GM21825 (cell line): ENCODE data around the gene ACSF2.
A peak's percentile ranks its signal among the peaks of the same experiment; 100 is the strongest.
"Not testable (repeated sequence)": the region's sequence is repeated elsewhere in the genome, so short reads cannot be mapped to it uniquely, and the experiment has no call there.

Experiments used
- ATAC-seq: cut with Tn5 transposase; IDR thresholded peaks from one replicate; pipeline ENCODE4 v1.9.1; 2021; ENCODE audit warnings: mild to moderate bottlenecking, moderate library complexity; ENCODE audit not compliant: unreplicated experiment

Gene ACSF2

DNA sequence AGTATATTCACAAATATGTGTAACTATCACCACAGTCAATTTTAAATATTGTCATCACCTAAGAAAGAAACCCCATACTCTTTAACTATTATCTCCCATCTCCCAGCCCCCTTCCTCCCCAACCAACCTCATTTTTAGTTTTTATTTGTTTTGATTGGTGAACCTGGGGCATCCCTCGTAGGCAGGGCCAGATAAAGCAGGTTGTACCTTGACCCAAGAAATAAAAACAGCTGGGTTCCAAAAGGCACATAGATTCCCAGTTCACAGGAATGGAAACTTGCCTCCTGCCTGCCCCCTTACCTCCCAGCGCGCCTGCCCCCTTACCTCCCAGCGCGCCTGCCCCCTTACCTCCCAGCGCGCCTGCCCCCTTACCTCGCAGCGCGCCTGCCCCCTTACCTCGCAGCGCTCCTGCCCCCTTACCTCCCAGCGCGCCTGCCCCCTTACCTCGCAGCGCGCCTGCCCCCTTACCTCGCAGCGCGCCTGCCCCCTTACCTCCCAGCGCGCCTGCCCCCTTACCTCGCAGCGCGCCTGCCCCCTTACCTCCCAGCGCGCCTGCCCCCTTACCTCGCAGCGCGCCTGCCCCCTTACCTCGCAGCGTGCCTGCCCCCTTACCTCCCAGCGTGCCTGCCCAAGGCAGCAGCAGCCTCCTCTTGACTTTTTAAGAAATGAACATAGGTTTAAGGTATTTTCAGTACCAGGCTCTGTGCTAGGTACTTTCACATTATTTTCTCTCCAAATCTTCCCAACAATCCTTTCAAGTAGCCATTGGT lies 49.9 kb downstream of the ACSF2 start:
- not testable (repeated sequence) for ATAC-seq

DNA sequence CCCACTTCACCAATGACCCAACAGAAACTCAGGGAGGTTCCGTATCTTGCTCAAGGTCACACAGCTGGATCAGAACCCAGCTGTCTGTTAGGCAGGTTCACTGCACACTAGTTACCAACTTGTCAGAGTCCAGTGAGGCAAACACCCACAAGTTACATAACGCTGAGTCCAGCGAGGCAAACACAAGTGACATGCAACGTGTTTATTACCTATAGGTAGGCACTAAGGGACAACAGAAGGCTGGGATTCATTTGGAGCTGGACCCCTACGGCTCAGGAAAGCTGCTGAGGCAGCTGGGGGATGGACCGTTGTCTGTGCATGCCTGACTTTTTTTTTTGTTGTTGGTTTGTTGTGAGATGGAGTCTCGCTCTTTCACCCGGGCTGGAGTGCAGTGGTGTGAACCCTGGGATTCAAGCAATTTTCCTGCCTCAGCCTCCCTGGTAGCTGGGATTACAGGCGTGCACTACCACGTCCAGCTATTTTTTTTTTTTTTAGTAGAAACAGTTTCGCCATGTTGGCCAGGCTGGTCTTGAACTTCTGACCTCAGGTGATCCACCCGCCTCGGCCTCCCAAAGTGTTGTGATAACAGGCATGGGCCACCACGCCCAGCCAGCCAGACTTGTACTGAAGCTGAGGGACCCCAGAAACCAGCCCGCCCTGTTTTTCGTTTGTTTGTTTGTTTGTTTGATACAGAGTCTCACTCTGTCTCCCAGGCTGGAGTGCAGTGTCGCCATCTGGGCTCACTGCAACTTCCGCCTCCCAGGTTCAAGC lies 50.7 kb downstream of the ACSF2 start:
- no peak for ATAC-seq

DNA sequence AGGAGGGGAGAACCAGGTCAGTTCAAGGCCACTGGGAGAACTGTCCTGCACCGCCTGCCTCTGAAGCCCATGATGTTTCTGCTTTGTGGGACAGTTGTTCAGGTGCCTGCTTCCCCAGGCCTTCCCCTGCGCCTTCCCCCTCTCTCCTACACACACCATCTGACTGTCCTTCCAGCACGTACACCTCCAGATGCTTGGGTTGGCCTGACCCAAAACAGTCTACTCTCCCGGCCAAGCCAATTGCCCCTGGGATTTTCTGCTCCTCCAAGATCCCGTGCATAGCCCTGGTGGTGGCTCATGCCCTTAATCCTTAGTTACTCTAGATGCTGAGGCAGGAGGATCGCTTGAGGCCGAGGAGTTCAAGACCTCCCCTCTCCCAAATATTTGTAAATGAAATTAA lies 52.0 kb downstream of the ACSF2 start:
- ATAC-seq = no peak

DNA sequence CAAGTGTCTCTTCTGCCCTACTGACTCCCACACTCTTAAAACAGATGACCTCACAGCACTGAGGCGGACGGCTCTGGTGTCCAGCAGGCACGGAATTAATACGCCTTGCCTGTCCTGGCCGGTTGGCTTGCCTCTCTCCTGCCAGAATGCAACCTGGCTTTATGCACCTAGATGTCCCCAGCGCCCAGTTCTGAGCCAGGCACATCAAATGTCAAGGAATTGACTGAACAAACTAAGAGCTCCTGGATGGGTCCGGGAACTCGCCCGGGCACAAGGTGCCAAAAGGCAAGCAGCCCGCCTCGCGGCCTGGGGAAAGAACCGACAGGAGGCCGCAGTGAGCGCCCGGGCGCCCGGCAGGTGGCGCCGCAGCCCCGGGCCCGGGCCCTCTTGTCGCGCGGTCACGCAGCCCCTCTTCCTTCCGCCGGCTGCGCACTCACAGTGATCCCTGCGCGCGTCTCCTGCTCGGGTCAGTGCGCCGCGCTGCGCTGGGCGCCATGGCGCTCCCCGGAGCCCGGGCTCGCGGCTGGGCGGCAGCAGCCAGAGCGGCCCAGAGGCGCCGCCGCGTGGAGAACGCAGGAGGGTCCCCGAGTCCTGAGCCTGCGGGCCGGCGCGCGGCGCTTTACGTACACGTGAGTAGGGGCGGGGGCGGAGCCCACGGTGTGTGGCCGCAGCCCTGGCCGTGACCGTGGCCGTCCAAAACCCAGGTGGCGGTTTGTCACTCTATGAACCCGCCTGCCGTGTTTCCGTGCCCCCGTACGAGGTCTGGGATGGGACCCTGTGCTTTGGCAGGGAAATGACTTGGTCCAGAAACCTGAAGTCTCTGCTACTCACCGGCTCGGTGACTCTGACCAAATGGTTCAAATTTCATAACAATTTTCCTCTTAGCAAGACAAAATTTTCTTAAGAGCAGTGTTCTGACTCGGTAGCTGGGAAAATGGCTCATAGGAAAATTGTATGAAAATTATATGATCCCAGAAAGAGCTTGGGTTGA lies 52.7 kb downstream of the ACSF2 start, which contains the start of gene RSAD1:
Gene RSAD1, plus strand, starts transcription at position 470 of the 991 bp plus-strand sequence. Its CDS starts 25 bp downstream, at position 495.
- ATAC-seq = peak; percentile 82

DNA sequence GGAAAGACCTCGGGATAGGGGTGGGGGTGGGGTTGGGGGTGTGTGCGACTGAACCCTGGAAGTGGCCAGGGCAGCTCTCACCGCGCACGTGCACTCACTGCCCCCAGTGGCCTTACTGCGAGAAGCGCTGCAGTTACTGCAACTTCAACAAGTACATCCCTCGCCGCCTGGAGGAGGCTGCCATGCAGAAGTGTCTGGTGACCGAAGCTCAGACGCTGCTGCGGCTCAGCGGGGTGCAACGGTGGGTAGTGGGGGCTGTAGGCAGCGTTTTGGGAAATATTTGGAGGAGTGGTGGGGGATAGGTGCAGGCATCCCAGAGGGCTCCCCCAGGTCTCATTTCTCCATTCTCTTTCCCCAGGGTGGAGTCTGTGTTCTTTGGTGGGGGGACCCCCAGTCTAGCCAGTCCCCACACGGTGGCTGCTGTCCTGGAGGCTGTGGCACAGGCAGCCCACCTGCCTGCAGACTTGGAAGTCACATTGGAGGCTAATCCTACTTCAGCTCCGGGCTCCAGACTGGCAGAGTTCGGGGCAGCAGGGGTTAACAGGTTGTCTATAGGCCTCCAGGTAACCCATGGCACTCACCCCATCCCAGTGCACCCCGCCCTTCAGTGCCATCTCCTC lies 53.6 kb downstream of the ACSF2 start:
- no peak for ATAC-seq

DNA sequence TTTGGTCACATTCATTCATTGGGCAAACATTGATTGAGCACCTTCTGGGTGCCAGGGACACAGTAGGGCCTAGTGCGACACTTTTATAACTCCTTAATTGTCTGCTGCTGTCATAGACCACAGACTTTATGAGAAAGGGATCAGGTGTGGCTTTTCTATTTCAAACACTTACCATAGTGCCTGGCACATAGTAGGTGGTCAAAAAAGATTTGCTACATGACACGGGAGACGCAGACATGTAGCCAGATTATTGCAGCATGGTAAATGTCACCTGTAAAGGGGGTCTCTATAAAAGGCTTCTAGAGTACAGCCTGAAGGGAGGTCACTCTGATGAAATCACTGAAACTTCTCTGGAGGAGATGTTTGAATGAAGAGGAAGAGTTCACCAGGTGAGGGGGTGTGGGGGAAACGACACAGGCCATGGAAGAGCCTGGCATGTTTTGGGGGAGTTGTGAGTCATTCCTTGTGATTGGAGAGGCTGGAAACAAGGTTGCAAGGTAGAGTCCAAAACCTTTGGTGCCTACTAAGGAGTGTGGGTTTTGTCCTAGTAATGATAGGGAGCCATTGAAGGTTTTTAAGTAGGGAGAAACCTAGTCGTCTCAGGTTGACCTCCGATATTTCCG lies 54.2 kb downstream of the ACSF2 start:
- ATAC-seq = no peak

DNA sequence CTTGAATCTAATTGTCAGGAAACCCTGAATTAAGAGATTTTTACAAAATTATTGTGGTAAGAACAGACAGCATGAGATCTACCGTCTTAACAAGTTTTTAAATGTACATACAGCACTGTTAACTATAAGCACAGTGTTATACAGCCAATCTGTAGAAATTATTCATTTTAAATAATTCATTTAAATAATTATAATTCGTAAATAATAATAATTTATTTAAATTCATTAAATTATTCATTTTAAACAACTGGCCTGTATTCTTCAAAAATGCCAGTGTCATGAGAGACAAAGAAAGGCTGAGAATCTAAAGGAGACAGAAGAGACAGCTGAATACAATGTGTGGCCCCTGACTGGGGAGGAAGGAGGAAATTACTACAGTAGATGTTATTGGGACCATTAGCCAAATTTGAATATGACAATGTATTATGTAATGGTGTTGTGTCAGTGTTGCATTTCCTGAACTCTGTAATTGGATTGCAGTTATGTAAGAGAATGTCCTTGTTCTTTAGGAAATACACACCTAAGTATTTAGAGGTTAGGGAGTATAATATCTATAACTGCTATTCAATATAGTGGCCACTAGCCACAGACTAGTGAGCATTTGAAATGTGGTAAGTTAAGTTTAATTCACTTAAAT lies 55.0 kb downstream of the ACSF2 start:
- no peak for ATAC-seq

DNA sequence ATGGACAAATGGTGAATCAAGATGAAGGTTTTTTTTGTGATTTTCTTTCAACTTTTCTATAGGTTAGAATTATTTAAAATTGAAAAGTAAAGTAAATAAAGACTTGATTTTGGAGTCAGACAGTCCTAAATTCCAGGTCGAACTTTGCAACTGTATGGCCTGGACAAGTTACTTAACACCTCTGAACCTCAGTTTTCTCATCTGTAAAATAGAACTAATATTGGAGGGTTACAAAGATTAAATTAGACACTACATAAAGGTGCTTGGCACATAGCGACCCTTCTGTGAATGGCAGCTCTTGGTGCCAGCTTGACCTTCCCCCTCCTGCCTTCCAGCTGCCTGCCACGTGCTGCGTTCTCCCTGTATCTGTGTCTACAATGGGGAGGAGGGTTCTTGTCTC lies 55.6 kb downstream of the ACSF2 start:
- no peak for ATAC-seq

DNA sequence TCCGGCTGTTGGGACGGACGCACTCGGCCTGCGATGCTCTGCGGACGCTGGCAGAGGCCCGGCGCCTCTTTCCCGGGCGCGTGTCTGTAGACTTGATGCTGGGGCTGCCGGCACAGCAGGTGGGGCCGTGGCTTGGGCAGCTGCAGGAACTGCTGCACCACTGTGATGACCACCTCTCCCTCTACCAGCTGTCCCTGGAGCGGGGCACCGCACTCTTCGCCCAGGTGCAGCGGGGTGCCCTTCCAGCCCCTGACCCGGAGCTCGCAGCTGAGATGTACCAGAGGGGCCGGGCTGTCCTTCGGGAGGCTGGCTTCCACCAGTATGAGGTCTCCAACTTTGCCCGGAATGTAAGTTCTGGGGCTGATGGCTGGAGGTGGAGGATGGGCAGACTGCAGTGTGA lies 56.1 kb downstream of the ACSF2 start:
- ATAC-seq = no peak

DNA sequence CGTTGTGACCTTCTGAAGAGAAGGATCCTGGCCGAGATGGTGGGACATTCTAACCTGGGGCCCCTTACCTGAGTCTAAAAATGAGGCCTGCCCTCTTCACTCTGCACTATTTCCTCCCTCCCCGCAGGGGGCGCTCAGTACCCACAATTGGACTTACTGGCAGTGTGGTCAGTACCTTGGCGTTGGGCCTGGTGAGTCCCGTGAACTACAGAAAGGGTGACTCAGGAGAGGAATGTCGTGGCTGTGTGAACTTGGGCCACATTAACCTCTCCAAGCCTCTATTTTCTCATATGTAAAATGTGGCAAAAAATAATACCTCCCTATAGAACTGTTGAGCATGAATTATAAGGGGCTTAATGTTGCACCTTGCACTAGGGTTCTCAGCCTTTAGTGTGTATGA lies 56.5 kb downstream of the ACSF2 start:
- ATAC-seq = no peak

DNA sequence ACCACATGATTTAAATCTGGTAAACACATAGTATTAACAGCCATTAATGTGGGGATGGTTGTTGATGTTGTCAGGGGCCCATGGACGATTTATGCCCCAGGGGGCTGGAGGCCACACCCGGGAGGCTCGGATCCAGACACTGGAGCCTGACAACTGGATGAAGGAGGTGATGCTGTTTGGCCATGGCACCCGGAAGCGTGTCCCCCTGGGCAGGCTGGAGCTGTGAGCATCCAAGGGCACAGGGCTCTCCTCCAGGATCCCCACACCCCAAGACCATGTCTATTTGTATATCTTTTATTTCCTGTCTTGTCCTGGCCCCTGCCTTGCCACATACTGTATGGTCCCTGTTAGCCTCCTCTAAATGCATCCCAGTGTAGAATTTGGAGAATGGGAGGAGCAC lies 57.2 kb downstream of the ACSF2 start:
- no peak for ATAC-seq

DNA sequence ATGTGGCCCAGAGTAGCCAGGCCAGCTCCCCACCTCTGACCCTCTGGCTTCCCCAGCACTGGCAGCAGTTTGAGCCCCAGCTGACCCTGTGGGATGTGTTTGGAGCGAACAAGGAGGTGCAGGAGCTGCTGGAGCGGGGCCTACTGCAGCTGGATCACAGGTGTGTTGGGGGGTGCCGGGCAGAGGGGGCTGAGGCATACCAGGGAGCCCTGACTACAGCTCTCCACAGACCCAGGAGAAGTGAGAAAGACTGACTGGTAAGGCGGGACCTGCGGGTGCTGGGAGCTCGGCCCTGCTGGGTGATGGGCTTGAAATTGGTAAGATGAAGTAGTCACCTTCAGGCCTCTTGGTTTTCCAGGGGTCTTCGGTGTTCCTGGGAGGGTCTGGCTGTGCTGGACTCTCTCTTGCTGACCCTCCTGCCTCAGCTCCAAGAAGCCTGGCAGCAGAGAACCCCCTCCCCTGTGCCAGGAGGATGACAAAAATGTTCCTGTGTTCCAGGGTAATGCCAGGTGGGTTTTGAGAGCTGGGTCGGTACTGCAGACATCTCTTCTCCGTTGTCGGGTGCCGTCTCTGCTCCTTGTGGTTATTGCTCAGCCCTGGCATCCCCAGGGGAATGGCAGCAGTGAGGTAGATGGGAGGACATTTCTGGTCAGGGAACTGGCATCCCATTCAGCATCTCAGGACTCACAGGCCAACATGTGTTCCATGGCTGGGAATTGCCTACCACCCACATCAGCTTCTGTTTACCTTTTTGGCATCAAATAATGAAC lies 58.6 kb downstream of the ACSF2 start:
- no peak for ATAC-seq

DNA sequence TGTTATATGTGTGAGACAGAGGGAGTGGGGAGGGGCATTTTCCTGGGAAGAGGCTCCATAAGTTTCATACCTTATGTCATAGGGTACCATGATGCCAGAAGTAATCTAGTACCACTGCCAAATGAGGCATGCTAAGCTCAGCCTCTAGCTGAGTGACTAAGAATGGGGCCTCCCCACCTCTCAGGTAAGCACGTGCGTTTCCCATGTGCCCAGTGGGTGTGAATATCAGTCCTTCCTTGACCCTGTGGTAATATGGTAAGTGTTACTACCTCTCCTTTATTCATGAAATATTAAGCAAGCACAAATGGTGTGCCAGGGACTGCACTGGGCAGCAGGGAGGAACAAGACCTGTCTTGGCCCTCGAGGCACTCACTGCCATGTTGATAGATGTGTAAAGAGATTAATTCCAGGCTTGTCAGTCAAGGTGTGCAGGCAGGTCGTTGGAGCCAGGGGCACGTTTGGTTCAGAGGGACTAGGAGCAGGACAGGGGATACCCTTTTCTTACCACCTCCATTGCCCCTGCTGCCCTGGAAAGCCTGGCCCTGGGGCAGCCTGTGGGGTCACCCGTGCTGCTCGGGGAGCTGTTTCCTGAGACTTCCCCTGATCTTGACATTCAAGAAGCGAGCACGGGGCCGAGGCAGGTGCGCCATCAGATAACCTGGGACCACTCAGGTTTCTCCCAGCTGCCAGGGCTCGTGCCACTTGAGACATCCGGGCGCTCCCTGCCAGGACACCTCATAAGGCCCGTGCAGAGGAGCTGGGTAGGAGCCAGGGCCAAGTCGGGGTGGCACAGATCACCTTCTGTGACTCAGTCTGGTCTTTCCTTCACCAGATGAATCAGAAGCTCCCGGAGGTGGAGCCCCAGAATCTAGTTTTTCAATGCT lies 61.4 kb downstream of the ACSF2 start:
- no peak for ATAC-seq

DNA sequence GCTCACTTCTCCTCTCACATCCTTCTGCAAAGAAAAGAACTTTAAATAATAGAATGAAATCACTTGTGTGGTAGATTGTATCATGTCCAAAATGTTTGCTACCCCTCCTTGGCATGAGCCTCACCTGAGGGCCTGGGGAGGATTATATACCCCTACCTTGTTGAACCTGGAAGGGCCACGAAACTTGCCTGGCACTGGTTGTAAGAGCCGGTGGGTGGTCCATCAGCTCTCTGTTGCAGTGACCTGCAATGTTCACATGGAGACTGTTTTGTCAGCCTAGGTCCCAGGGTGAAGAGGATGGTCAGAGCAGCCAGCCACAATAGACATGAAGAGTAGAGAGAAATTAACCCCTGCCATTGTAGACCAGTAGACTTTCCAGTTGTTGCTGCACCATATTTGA lies 62.9 kb downstream of the ACSF2 start:
- no peak for ATAC-seq

DNA sequence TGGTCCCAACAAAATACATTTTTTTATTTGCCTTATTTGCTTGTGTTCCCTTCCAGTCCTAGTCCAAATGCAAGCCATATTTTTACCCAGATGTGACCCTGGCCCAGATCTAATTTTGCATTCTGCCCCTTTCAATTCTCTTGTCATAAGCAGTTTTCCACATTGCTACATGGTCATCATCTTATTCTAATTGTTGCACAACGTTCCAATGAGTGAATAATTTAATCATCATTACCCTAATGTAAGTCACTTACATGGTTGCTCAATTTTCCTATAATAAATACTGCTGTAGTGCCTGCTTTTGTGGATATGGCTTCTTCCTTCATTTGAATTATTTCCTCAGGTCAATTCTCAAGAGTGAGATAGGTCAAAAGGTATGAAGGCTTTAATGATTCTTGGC lies 65.5 kb downstream of the ACSF2 start:
- no peak for ATAC-seq

DNA sequence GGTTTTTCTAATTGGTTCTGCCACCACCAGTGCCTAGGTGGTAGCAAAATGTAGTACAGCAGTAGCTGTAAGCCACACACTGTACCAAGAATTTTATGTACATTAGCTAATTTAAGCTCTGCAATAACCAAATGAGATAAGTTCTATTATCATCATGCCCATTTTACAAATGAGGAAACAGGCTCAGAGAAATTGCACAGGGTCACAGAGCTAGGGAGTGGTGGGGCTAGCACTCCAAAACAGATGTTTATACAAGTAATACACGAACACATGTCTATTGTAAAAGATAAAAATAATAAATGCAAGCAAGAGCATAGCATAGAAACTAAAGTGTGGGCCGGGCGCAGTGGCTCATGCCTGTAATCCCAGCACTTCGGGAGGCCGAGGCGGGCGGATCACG lies 66.2 kb downstream of the ACSF2 start:
- ATAC-seq = no peak

DNA sequence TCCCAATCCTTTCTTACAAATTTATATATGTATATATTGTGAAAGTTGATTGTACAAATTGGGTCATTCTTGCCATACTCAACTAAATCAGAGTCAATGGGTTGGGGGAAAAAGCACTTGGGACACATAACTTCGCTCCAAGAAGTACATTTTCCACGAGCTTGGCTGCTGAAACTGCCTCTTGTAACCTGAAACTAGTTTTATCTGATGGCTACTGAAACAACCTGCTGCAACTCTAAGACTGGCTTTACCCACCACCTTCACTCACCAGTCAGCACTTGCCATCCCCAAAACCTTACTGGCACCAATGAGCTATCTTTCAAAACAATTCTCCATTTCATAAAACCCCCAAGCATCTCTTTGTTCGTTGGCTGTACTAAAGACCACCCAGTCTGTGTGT lies 67.7 kb downstream of the ACSF2 start:
- ATAC-seq = no peak

DNA sequence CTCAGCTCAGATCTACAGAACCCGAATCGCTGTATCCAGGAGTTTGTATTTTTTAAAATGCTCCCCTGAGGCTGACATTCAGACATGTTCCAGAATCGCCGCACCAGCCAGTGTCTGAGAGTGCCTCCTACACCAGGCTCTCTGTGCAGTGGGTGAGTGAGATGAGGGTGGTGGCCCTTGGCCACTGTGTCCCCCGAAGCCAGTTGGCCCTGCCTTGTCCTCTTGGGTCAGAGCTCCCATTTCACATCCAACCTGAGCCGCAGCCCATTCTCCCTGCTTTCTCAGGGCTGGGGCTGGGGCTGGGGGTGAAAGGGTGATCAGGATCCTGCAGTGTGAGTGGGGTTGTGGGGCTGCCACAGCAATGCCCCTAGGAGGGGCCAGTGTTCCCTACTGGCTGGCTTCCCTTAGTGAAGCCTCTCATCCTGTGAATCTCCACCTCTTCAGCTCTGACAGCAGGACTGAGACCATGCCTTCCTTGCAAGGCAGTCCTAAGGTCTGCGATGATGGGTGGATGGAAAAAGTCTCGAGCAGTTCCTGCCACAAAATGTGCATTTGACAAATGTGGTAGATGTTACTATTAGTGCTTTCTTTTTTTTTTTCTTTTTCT lies 69.3 kb downstream of the ACSF2 start:
- no peak for ATAC-seq
